K562 (cell line): Measurements from ENCODE around the gene SHB. TPM values are rescaled to one million over a fixed set of nuclear protein-coding genes. Genes with fewer than 3 reads are reported as not detected.

Source experiments
- ATAC-seq: fragments of 200-7000 bp; cut with Tn5 transposase; 3 replicates; pipeline ENCODE4 v1.9.1; 2020; ENCODE audit warnings: moderate library complexity
- BruUV-seq: library from RNA; stranded (reverse); fragments of 400-500 nt; replicated peaks from 2 replicates; lab custom pipeline; 2021; lab: Mats Ljungman, UMichigan
- CTCF ChIA-PET: fragments of 300-600 bp; formaldehyde crosslinking; extraction: SDS; loops from one replicate; lab custom pipeline; 2021; ENCODE audit warnings: low intra/inter-chr PET ratio; lab: Yijun Ruan, JAX
- POLR2A ChIA-PET: fragments of 300-600, 350-650 bp; sonication (Branson Sonifier 250); formaldehyde crosslinking; extraction: SDS; loops from one replicate; lab custom pipeline; 2021; ENCODE audit warnings: antibody characterized with exemption, inconsistent platforms; lab: Yijun Ruan, JAX
- DNase-seq, 4 experiments: peaks; one replicate each; pipeline versions ENCODE4 v3.0.0 to v3.0.0-alpha.2; 2011 to 2018; ENCODE audit warnings: low spot score in 3 of 4, mixed read lengths in 3 of 4; ENCODE audit errors: extremely low read depth in 1 of 4
- FAIRE-seq: peaks from 2 replicates; lab custom pipeline; 2011; peaks lifted over from hg19 to GRCh38; lab: Jason Lieb, UNC
- H2AFZ ChIP-seq: 2 replicates; pipeline ENCODE4 v1.6.0; 2011; ENCODE audit warnings: low read depth, low read length, control low read depth, inconsistent platforms
- H3K27ac ChIP-seq: fragments of 200-600 bp; 3 replicates; pipeline ENCODE4 v1.8.0; 2011; ENCODE audit warnings: low read depth, mild to moderate bottlenecking, control low read depth, inconsistent platforms, low read length, moderate library complexity, mixed read lengths; ENCODE audit errors: extremely low read depth
- H3K27me3 ChIP-seq, 2 experiments: fragments of 300-600 bp in 1 of 2; 2 replicates in 1 of 2; 3 replicates in 1 of 2; pipeline versions ENCODE4 v1.6.0 to v1.8.0; 2011; ENCODE audit warnings: inconsistent platforms in 2 of 2, low read length in 2 of 2, mild to moderate bottlenecking in 1 of 2, mixed read lengths in 1 of 2, moderate library complexity in 1 of 2; ENCODE audit not compliant: control insufficient read depth in 2 of 2, insufficient read depth in 2 of 2
- H3K36me3 ChIP-seq: fragments of 300-600 bp; 3 replicates; pipeline ENCODE4 v1.8.0; 2011; ENCODE audit warnings: mild to moderate bottlenecking, low read length, inconsistent platforms; ENCODE audit not compliant: control insufficient read depth, insufficient read depth
- H3K4me1 ChIP-seq, 2 experiments: fragments of 200-600 bp in 1 of 2; replicated peaks in 1 of 2; 2 replicates in 1 of 2; 3 replicates in 1 of 2; pipeline versions ENCODE4 v1.5.1 to v1.8.0; 2011; ENCODE audit warnings: inconsistent platforms in 2 of 2, low read length in 2 of 2, mild to moderate bottlenecking in 1 of 2, mixed read lengths in 1 of 2, moderate library complexity in 1 of 2; ENCODE audit not compliant: control insufficient read depth in 2 of 2, insufficient read depth in 2 of 2
- H3K4me2 ChIP-seq: 2 replicates; pipeline ENCODE4 v1.6.1; 2011; ENCODE audit warnings: low read length, control low read depth, inconsistent platforms, mixed read lengths; ENCODE audit not compliant: insufficient read depth
- H3K4me3 ChIP-seq: fragments of 200-600 bp; sonication (generic), shearing (Covaris generic); 2 replicates; pipeline ENCODE4 v1.5.1; 2016; ENCODE audit warnings: control low read depth, inconsistent platforms
- H3K79me2 ChIP-seq: fragments of 200-600 bp; 3 replicates; pipeline ENCODE4 v1.8.0; 2011; ENCODE audit warnings: low read length, inconsistent platforms; ENCODE audit not compliant: control insufficient read depth, insufficient read depth
- H3K9ac ChIP-seq, 2 experiments: 2 replicates each; pipeline versions ENCODE4 v1.6.0 to v1.6.1; 2011; ENCODE audit warnings: low read depth in 2 of 2, low read length in 2 of 2, control low read depth in 1 of 2, inconsistent platforms in 1 of 2, mild to moderate bottlenecking in 1 of 2, mixed read lengths in 1 of 2; ENCODE audit not compliant: insufficient read depth in 1 of 2
- H3K9me1 ChIP-seq: one replicate; pipeline ENCODE4 v1.6.0; 2011; ENCODE audit warnings: inconsistent platforms, mild to moderate bottlenecking, low read length, moderate library complexity; ENCODE audit not compliant: control insufficient read depth, insufficient read depth
- H3K9me3 ChIP-seq: replicated peaks from 2 replicates; pipeline ENCODE4 v1.5.1; 2011; ENCODE audit warnings: low read depth, low read length, inconsistent platforms; ENCODE audit not compliant: control insufficient read depth, insufficient read depth
- H4K20me1 ChIP-seq: replicated peaks from 2 replicates; pipeline ENCODE4 v1.6.1; 2011; ENCODE audit warnings: low read length, inconsistent platforms, mixed read lengths; ENCODE audit not compliant: control insufficient read depth, insufficient read depth
- CREB1 ChIP-seq, 2 experiments: sonication (generic) in 1 of 2; formaldehyde crosslinking in 1 of 2; IDR thresholded peaks; 2 replicates each; pipeline versions ENCODE4 v1.6.1 to v1.8.0; 2012 to 2022; ENCODE audit warnings: inconsistent platforms in 1 of 2, mild to moderate bottlenecking in 1 of 2, missing genetic modification reagents in 1 of 2, moderate library complexity in 1 of 2
- CREM ChIP-seq: IDR thresholded peaks from 2 replicates; pipeline ENCODE4 v1.6.1; 2014; ENCODE audit warnings: antibody characterized with exemption, low read depth
- CTBP1 ChIP-seq: fragments of 450-650 bp; IDR thresholded peaks from 2 replicates; pipeline ENCODE4 v1.6.1; 2016; ENCODE audit warnings: borderline replicate concordance
- DPF2 ChIP-seq: fragments of 450-650 bp; IDR thresholded peaks from 2 replicates; pipeline ENCODE4 v1.6.1; 2016
- EGR1 ChIP-seq: fragments of 450-650 bp; conservative IDR thresholded peaks from 2 replicates; pipeline ENCODE4 v1.6.1; 2017; ENCODE audit warnings: mild to moderate bottlenecking
- EP300 ChIP-seq: IDR thresholded peaks from 2 replicates; pipeline ENCODE4 v1.6.1; 2012; ENCODE audit warnings: low read length, improper control_type of control experiment
- FUS ChIP-seq: fragments of 200-400 bp; formaldehyde crosslinking; optimal IDR thresholded peaks from 2 replicates; pipeline ENCODE3; 2017; ENCODE audit warnings: low read depth, low read length
- HIVEP1 ChIP-seq: fragments of 250-450 bp; sonication (Bioruptor Pico); IDR thresholded peaks from 2 replicates; pipeline ENCODE4 v1.4.0; 2020; ENCODE audit warnings: mild to moderate bottlenecking
- RCOR1 ChIP-seq, 2 experiments: IDR thresholded peaks; 2 replicates each; pipeline ENCODE4 v1.6.1; 2012; ENCODE audit warnings: low read depth in 2 of 2, low read length in 2 of 2, borderline replicate concordance in 1 of 2, improper control_type of control experiment in 1 of 2
- SETDB1 ChIP-seq: IDR thresholded peaks from one replicate; pipeline ENCODE4 v1.6.1; 2012; ENCODE audit warnings: low read length, control low read depth, inconsistent platforms
- SMARCC2 ChIP-seq: fragments of 450-650 bp; IDR thresholded peaks from 2 replicates; pipeline ENCODE4 v1.6.1; 2017; ENCODE audit warnings: antibody characterized with exemption, moderate library complexity, mild to moderate bottlenecking, low read depth
- ZNF146 ChIP-seq: IDR thresholded peaks from one replicate; pipeline ENCODE4 v1.6.1; 2018; ENCODE audit warnings: missing compliant biosample characterization; ENCODE audit not compliant: unreplicated experiment
- ZNF274 ChIP-seq: IDR thresholded peaks from 2 replicates; pipeline ENCODE4 v1.6.1; 2011; ENCODE audit warnings: low read depth, mild to moderate bottlenecking, low read length, moderate library complexity, borderline replicate concordance
- ZNF444 ChIP-seq: fragments of 250-450 bp; sonication (Bioruptor Pico); IDR thresholded peaks from 2 replicates; pipeline ENCODE4 v1.4.0; 2020; ENCODE audit warnings: mild to moderate bottlenecking, moderate library complexity
- WGBS: fragments of 100-300 bp; shearing (Covaris generic); methylation state at CpG from one replicate; pipeline ENCODE4 v1.1.6; 2016; ENCODE audit warnings: low coverage, mixed read lengths; ENCODE audit not compliant: insufficient coverage; ENCODE audit errors: missing lambda C conversion rate; 5-methylcytosine and 5-hydroxymethylcytosine counted together
- in situ Hi-C: fragments of 300-500 bp; cut with MboI; formaldehyde crosslinking; loops from 4 replicates; pipeline ENCODE4 v1.15.0; 2018; ENCODE audit warnings: inconsistent platforms, mixed read lengths
- intact Hi-C: fragments of 100-400 bp; cut with micrococcal nuclease; formaldehyde crosslinking; loops from 2 replicates; pipeline ENCODE4 v1.14.2; 2022
- polyA plus RNA-seq, 8 experiments: library from polyadenylated mRNA; depleted of rRNA in 4 of 8; stranded (reverse) in 5 of 8; unstranded in 3 of 8; fragments of >200 nt; fragmentation: Nextera tagmentation in 2 of 8; fragmentation: Illumina TruSeq in 1 of 8; extraction: Ambion mirVana in 2 of 8; extraction: Trizol in 1 of 8; gene quantifications; 2 replicates each; pipeline versions ENCODE4 v1.2.1 to v1.2.3, GENCODE V29; 2011 to 2014; ENCODE audit warnings: inconsistent platforms in 1 of 8, missing spikeins in 1 of 8
- total RNA-seq, 7 experiments: library from RNA; depleted of rRNA in 6 of 7; stranded (reverse); fragments of >200 nt in 6 of 7; fragmentation: Illumina TruSeq in 2 of 7; extraction: Trizol in 2 of 7; gene quantifications; 2 replicates each; pipeline versions ENCODE4 v1.2.1 to v1.2.3, GENCODE V29; 2011 to 2021; ENCODE audit warnings: low replicate concordance in 1 of 7

SHB gene
- total and polyA plus RNA-seq, 9 of the 15 experiments (the other 6 are each of a cell fraction or from before 2014, with no cell fraction given): 0.78 to 16.0 (median 5.3) TPM

DNA sequence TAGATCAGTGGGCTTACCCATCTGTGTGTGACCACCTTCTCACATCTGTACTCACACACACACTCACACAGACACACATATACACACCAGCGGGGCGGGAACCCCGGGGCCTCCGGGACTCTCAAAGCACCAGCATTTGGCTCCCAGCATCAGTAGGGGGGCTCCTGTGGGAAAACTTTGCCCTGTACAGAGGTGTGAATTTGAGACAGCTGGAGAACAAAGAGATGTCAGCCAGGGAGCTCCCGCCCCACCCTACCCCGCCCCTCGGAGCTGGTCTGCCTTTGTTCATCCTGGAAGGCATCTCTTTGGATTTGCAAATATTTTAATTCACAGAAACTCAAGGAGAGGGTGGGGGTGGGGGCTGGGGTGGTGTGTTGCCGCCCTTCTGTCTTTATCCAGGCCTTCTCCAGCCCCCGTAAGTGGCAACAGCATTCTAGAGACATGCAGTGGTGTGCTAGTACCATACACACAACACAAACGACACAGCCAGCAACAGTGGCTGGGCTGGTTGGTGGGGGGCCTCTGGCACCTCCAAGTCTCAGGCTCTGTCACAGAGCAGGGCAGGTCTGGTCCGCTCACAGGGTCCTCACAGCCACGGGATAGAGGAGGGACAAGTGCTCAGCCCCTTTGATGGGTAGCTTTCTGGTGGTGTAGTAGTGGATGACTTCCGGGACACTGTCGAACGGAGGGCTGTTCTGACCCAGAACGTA, 149.6 kb downstream of the SHB start:
- intact Hi-C loops: no loop called here
- Histone ChIP-seq H3K4me3 (no peak overlapping the region), H3K4me1 (peaks cover 11 to 31% of the 10 kb centered on the region in 2 experiments; a peak in 4 of 5 replicates), H3K9me1 (no peaks in the 10 kb centered on the region), H3K9ac (peak overlapping the region in 1 of 2 experiments; percentile 40; a peak in 1 of 4 replicates), H4K20me1 (peaks cover 10% of the 10 kb centered on the region; the same call in 1 of the 2 replicates), H3K4me2 (no peak overlapping the region), H3K36me3 (peaks cover 11% of the 10 kb centered on the region; the same call in 1 of the 3 replicates), H2AFZ (no peak overlapping the region), H3K79me2 (no peaks in the 10 kb centered on the region), H3K27me3 (no peaks in the 10 kb centered on the region), H3K27ac (no peak overlapping the region), H3K9me3 (no peaks in the 10 kb centered on the region)
- 84% methylated on average over 16 of the region's 16 CpGs for WGBS
- POLR2A ChIA-PET: interaction anchor here (0.7 to 1.2 kb wide), 2 partner anchors 9 to 924 kb away, joined by 3 read pairs; no protein-coding TSS in a partner anchor
- in situ Hi-C loops: no loop called here
- no peak for ATAC-seq
- no TSS peak for BruUV-seq
- DNase-seq: no peak
- no peak for FAIRE-seq
- CTCF ChIA-PET: interaction anchor here (0.6 kb wide), 1 partner anchor 150 kb away, joined by 4 read pairs; the partner anchor contains the start of gene SHB
- TF ChIP-seq ZNF444 (CRISPR knock-in tag) (no peak), RCOR1 (IDR thresholded peaks at IDR 0.05; ENCODE audit: borderline replicate concordance in 1 of 2, low read depth in 2 of 2, low read length in 2 of 2) (no peak)

- DNase-seq (no peak), FAIRE-seq (no peak), ATAC-seq (no peak)
- H3K4me3 ChIP-seq: no peak overlapping the region
- H3K4me1 ChIP-seq: peaks cover 11 to 32% of the 10 kb centered on the region in 2 experiments; a peak in 4 of 5 replicates
- TF ChIP-seq EP300: no peak
- no peak for TF ChIP-seq HIVEP1 (CRISPR knock-in tag)
- TF ChIP-seq FUS: no peak
- no peak for TF ChIP-seq CTBP1
- no peak for TF ChIP-seq ZNF274
- TF ChIP-seq SMARCC2: no peak
- TF ChIP-seq EGR1: no peak
- TF ChIP-seq CREB1 (IDR thresholded peaks at IDR 0.05): no peak
- no peak for TF ChIP-seq CREB1 (CRISPR knock-in tag; IDR thresholded peaks at IDR 0.05)
- TF ChIP-seq ZNF146 (CRISPR knock-in tag): no peak
- no peak for TF ChIP-seq DPF2
- TF ChIP-seq SETDB1: no peak
- TF ChIP-seq CREM: no peak
- peak overlapping the region in 1 of 2 experiments; percentile 55; a peak in 1 of 4 replicates for H3K9ac ChIP-seq
- POLR2A ChIA-PET: interaction anchor here (0.7 to 1.2 kb wide), 2 partner anchors 10 to 148 kb away, joined by 3 read pairs; no protein-coding TSS in a partner anchor
- no peaks in the 10 kb centered on the region for H3K9me1 ChIP-seq
- CTCF ChIA-PET: no interaction called here
- peaks cover 5% of the 10 kb centered on the region; the same call in 1 of the 2 replicates for H4K20me1 ChIP-seq
- no peak overlapping the region for H3K4me2 ChIP-seq
- no peaks in the 10 kb centered on the region for H3K79me2 ChIP-seq
- H2AFZ ChIP-seq: no peak overlapping the region
- no TSS peak for BruUV-seq
- no peak overlapping the region for H3K27ac ChIP-seq
- 67% methylated on average over 6 of the region's 6 CpGs for whole genome bisulfite sequencing
- no peaks in the 10 kb centered on the region for H3K27me3 ChIP-seq
- in situ Hi-C loops: no loop called here
- H3K9me3 ChIP-seq: no peaks in the 10 kb centered on the region
- intact Hi-C loops: no loop called here
- H3K36me3 ChIP-seq: peaks cover 11% of the 10 kb centered on the region; the same call in 1 of the 3 replicates
These were observed 150.3 kb downstream of the SHB start for GRCh38 chr9:37918665-37919170.
